Calu3 (cell line): ENCODE results near the gene LKAAEAR1. TPM values are rescaled to one million over a fixed set of nuclear protein-coding genes. Genes with fewer than 3 reads are reported as not detected.

Experiments used
- BruUV-seq: library from RNA; stranded (reverse); fragments of 400-500 nt; replicated peaks from 2 replicates; lab custom pipeline; 2021; lab: Mats Ljungman, UMichigan
- CTCF ChIA-PET: fragments of 300-600 bp; sonication (Branson Sonifier 250); formaldehyde crosslinking; loops from one replicate; lab custom pipeline; 2022; ENCODE audit warnings: antibody characterized with exemption; lab: Charles Lee
- DNase-seq: peaks from one replicate; pipeline ENCODE4 v3.0.0; 2022
- H3K27ac Mint-ChIP-seq: one replicate; pipeline ENCODE4 v1.8.0; 2022; ENCODE audit warnings: mixed read lengths; ENCODE audit not compliant: unreplicated experiment
- H3K27me3 Mint-ChIP-seq: one replicate; pipeline ENCODE4 v1.8.0; 2022; ENCODE audit warnings: mixed read lengths; ENCODE audit not compliant: unreplicated experiment
- H3K36me3 Mint-ChIP-seq: one replicate; pipeline ENCODE4 v1.8.0; 2022; ENCODE audit warnings: mild to moderate bottlenecking, moderate library complexity, mixed read lengths; ENCODE audit not compliant: insufficient read depth, unreplicated experiment
- H3K4me1 Mint-ChIP-seq: one replicate; pipeline ENCODE4 v1.8.0; 2022; ENCODE audit warnings: mild to moderate bottlenecking, low read depth, mixed read lengths; ENCODE audit not compliant: unreplicated experiment
- H3K4me3 Mint-ChIP-seq: one replicate; pipeline ENCODE4 v1.8.0; 2022; ENCODE audit warnings: mild to moderate bottlenecking, low read depth, moderate library complexity, mixed read lengths; ENCODE audit not compliant: unreplicated experiment
- H3K9me3 Mint-ChIP-seq: one replicate; pipeline ENCODE4 v1.8.0; 2022; ENCODE audit warnings: low read depth, mixed read lengths; ENCODE audit not compliant: unreplicated experiment
- intact Hi-C: fragments of 100-400 bp; cut with micrococcal nuclease; formaldehyde crosslinking; loops from one replicate; pipeline ENCODE4 v1.10.0; 2022; ENCODE audit not compliant: unreplicated experiment
- total RNA-seq: library from RNA; stranded (reverse); gene quantifications from 2 replicates; pipeline ENCODE4 v1.2.3, GENCODE V29; 2022
- TF ChIP-seq, protein P1 (sequence below): fragments of 200-600 bp; IDR thresholded peaks from one replicate; pipeline ENCODE4 v1.8.0; 2022; ENCODE audit warnings: antibody characterized with exemption; ENCODE audit not compliant: unreplicated experiment

Gene LKAAEAR1
- total RNA-seq, 1 experiment from 2014 or later = not detected

DNA sequence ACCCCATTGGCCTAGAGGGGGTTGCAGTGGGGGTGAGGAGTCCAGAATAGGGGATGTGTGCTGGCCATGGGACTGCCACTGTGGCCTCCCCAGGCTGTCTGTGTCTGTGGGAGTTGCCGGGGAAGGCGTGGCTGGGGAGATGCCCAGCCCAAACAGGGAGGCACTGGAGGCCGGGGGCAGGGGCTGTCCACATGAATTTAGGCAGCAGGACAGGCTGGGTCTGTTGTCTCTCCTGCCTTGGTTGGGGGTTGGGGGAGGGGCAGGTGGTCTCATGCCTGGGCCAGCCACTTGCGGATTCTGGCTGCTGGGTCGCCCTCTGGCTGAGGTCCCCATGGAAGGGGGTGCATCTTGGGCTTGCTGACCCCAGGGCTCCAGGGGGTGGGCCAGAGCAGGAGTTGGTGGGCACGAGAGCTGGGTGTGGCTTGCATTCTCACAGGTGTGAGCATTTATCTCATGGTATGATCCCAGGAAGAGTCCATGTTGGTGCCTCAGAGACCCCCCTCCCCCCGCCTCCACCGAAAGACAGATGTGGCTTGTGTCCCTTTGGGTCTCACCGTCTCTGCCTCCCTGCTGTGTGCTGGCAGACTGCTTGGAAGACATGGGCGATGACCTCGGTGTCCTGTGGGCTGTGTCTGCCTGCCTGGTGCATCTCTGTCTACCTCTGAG is 38.7 kb downstream of the LKAAEAR1 start:
- intact Hi-C loops = no loop called here
- Mint-ChIP-seq H3K9me3 (no peaks in the 10 kb centered on the region), H3K4me3 (no peak overlapping the region), H3K4me1 (peaks cover 14% of the 10 kb centered on the region), H3K27ac (no peak overlapping the region), H3K27me3 (peaks cover 75% of the 10 kb centered on the region), H3K36me3 (peaks cover 12% of the 10 kb centered on the region)
- DNase-seq = no peak
- no TSS peak for BruUV-seq
- CTCF ChIA-PET = interaction anchor here (0.6 to 0.7 kb wide), 2 partner anchors 67 to 79 kb away, joined by 3 to 4 read pairs; no protein-coding TSS in a partner anchor
- TF ChIP-seq, protein P1, sequence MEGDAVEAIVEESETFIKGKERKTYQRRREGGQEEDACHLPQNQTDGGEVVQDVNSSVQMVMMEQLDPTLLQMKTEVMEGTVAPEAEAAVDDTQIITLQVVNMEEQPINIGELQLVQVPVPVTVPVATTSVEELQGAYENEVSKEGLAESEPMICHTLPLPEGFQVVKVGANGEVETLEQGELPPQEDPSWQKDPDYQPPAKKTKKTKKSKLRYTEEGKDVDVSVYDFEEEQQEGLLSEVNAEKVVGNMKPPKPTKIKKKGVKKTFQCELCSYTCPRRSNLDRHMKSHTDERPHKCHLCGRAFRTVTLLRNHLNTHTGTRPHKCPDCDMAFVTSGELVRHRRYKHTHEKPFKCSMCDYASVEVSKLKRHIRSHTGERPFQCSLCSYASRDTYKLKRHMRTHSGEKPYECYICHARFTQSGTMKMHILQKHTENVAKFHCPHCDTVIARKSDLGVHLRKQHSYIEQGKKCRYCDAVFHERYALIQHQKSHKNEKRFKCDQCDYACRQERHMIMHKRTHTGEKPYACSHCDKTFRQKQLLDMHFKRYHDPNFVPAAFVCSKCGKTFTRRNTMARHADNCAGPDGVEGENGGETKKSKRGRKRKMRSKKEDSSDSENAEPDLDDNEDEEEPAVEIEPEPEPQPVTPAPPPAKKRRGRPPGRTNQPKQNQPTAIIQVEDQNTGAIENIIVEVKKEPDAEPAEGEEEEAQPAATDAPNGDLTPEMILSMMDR = no peak

DNA sequence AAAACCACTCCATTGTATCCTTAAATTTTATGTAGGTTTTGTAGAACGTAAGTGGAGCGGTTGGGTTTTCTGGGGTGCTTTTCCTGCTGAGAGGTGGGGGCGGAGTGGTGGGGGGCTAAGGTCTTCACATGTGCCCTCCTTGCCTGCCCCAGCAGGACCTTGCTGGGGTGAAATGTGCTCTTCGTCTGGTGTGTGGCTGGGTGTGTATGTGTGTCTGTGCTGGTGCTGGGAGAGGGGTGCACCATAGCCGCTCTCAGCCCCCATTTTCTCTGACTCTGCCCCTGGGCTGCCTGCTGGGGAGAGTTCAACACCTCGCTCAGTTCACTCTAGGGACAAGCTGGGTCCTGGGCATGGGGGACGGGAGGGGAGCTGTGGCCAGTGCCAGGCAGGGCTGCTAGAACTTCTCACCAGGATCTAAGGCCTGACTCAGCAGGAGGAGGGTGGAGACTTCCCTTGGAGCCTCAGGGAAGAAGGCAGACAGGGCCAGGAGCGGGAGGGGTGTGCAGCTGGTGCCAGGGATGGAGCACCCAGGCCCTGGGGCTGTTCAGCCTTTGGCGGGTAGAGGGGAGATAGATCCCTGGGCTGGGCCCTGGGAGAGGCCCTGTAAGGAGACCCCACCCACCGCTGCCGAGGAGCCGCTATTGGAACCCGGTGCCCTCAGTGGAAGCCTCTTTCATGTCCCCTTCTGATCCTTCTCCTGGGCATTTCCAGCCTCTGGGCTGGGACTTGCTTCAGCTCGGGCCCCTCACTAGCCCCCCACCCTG is 39.5 kb downstream of the LKAAEAR1 start:
- Mint-ChIP-seq H3K9me3 (no peaks in the 10 kb centered on the region), H3K36me3 (peaks cover 14% of the 10 kb centered on the region), H3K4me3 (no peak overlapping the region), H3K27me3 (peaks cover 75% of the 10 kb centered on the region), H3K27ac (no peak overlapping the region), H3K4me1 (peaks cover 14% of the 10 kb centered on the region)
- BruUV-seq = no TSS peak
- peak; percentile 50 for DNase-seq
- intact Hi-C loops = no loop called here
- CTCF ChIA-PET = interaction anchor here (0.6 to 0.9 kb wide), 3 partner anchors 18 to 80 kb away, joined by 3 to 4 read pairs (median 3); partner anchors contain the start of gene TCEA2
- TF ChIP-seq, protein P1 = no peak

DNA sequence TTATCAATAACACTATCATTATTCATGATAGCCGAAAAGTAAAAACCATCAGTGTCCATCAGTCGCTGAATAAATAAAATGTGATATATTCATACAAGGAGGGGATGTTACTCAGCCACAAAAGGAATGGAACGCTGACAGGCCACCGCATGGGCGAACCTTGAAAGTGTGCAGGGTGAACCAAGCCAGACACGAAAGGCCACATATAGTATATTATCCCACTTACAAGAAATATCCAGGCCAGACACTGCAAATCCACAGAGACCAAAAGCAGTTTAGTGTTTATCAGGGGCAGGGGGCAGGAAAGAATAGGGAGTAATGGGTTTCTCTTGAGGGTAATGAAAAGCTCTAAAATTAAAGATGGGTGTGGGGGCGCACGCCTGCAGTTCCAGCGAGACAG is 40.4 kb downstream of the LKAAEAR1 start:
- TF ChIP-seq, protein P1 = no peak
- Mint-ChIP-seq H3K36me3 (peaks cover 21% of the 10 kb centered on the region), H3K27me3 (peaks cover 79% of the 10 kb centered on the region), H3K4me1 (peaks cover 14% of the 10 kb centered on the region), H3K9me3 (no peaks in the 10 kb centered on the region), H3K27ac (no peak overlapping the region), H3K4me3 (no peak overlapping the region)
- DNase-seq = no peak
- no TSS peak for BruUV-seq
- intact Hi-C loops = no loop called here
- CTCF ChIA-PET = interaction anchor here (0.6 kb wide), 1 partner anchor 50 kb away, joined by 5 read pairs; no protein-coding TSS in a partner anchor

DNA sequence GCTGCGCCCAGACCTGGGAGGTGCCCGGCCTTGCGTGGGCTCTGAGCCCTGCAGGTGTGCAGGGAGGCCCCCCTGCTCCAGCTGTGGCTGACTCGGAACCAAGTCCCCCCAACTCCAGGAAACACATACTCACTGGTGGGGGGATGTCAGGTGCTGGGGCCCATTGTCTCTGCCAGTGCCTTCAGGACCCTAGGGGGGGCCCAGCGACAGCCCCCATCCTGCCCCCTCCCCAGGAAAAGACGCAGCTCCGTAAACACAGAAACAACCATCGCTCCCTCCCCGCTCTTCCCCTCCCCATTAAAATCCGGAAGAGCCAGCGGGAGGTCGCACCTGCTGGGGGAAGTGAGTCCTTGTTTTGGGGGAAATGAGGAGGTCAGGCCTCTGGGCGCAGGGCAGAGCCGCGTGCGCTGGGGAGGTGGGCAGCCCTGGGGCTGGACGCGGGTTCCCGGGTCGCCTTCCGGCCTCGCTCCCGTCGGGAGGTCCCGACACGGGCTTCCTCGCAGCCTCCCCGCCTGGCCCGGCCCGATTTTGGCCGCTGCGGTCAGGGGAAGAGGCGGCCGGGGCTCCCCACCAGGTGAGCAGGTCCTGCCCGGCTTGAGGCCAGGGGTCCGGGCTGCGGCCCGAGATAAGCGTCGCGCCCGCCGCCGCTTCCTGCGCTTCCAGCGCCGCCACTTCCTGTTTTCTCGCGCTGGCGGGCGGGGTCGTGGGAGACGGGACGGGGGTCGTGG is 42.0 kb downstream of the LKAAEAR1 start:
- CTCF ChIA-PET = no interaction called here

More for the DNA sequence above, 42.0 kb downstream of the LKAAEAR1 start:
- Mint-ChIP-seq H3K4me1 (peaks cover 21% of the 10 kb centered on the region), H3K36me3 (peaks cover 37% of the 10 kb centered on the region), H3K9me3 (no peaks in the 10 kb centered on the region), H3K4me3 (peak overlapping the region; percentile 22), H3K27me3 (peaks cover 75% of the 10 kb centered on the region), H3K27ac (no peak overlapping the region)
- BruUV-seq = no TSS peak
- intact Hi-C loops = no loop called here
- no peak for DNase-seq
- TF ChIP-seq, protein P1 = no peak
